GM13977 (cell line): ENCODE results near the gene WDR20.

ENCODE experiments used
- DNase-seq: peaks from one replicate; pipeline ENCODE4 v3.0.0; 2012; ENCODE audit warnings: low spot score
- in situ Hi-C: fragments of 300-500 bp; cut with MboI; formaldehyde crosslinking; loops from one replicate; pipeline ENCODE4 v1.12.0; 2022; ENCODE audit warnings: low sequenced_read_pairs, low pct_unique_long_range_greater_than_20kb, mixed read lengths, inconsistent platforms; ENCODE audit not compliant: unreplicated experiment
- TF ChIP-seq, protein P1 (sequence below): IDR thresholded peaks from 2 replicates; pipeline ENCODE4 v1.5.1; 2012; ENCODE audit warnings: mild to moderate bottlenecking, control low read depth; ENCODE audit not compliant: insufficient read depth; ENCODE audit errors: extremely low read depth, missing control alignments

Gene WDR20

DNA sequence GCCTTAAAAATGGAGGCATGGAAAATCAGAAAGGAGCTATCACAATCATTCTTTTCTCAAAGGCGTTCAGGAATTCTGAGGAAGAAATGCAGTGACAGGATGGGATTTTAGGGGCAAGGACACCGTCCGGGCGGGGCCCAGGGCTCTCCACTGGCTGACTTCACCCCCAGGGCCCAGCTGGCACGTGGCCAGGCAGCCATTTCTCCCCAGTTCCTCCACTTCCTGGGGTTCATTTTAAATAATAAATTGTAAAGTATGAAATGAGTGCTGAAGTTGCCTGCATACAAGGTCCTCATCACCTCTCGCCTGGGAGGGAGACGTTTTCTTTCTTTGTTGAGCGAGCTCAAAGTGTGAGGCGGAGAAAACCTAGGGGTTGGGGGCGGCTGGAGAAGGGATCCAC is 73.8 kb downstream of the WDR20 start:
- in situ Hi-C loops, result no loop called here
- DNase-seq, result no peak
- TF ChIP-seq, protein P1, sequence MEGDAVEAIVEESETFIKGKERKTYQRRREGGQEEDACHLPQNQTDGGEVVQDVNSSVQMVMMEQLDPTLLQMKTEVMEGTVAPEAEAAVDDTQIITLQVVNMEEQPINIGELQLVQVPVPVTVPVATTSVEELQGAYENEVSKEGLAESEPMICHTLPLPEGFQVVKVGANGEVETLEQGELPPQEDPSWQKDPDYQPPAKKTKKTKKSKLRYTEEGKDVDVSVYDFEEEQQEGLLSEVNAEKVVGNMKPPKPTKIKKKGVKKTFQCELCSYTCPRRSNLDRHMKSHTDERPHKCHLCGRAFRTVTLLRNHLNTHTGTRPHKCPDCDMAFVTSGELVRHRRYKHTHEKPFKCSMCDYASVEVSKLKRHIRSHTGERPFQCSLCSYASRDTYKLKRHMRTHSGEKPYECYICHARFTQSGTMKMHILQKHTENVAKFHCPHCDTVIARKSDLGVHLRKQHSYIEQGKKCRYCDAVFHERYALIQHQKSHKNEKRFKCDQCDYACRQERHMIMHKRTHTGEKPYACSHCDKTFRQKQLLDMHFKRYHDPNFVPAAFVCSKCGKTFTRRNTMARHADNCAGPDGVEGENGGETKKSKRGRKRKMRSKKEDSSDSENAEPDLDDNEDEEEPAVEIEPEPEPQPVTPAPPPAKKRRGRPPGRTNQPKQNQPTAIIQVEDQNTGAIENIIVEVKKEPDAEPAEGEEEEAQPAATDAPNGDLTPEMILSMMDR, result no peak

DNA sequence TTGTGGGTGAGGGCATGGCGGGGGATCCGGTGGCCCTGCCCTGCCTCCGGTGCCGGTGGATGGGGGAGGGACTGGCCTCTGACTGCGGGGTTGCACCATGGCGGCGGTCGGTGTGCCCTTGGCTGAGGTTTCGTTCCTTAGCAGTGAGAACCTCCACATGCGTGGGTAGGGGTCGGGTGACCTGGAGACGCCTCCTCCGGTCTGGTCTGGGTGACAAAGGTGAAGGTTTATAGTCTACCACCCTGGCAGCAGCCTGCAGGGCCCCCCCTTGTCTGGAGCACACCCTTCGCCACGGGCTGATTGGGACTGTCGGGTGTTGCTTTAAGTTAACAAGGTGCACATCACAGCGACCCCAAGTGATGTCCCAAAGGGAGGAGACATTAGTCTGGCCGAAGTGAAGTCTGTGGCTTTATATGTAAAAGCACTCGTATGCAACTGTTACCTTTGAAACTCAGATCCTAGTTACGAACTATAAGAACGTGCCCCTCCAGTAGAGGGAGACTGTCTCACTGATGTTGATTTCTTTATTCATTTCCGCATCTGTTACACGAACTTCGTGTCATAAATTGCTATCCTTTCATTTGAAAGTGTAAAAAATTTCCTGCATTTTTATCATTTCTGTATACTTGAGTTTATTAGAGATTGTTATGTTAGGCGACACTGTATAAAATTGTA is 74.4 kb downstream of the WDR20 start:
- TF ChIP-seq, protein P1, result no peak
- in situ Hi-C loops, result no loop called here
- DNase-seq, result no peak

DNA sequence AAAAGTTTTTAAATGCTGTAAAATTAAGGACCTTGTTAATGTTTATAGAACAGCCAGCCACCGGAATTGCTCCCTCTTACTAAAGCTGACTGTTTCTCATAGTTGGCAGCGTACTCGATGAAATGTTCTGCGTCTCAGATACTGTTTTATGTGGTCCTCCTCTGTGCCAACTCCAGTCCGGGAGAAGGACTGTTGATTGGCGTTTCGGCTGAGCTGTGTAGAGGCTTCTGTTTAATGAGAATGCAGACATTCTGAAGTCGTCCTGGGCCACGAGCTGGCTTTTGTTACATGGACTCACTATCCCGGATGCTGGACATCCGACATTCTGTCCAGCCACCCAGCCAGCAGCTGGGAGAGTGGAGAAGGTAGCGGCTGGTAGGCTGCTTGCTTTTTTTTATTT is 75.4 kb downstream of the WDR20 start:
- no peak for DNase-seq
- in situ Hi-C loops, result no loop called here
- TF ChIP-seq, protein P1, result no peak

DNA sequence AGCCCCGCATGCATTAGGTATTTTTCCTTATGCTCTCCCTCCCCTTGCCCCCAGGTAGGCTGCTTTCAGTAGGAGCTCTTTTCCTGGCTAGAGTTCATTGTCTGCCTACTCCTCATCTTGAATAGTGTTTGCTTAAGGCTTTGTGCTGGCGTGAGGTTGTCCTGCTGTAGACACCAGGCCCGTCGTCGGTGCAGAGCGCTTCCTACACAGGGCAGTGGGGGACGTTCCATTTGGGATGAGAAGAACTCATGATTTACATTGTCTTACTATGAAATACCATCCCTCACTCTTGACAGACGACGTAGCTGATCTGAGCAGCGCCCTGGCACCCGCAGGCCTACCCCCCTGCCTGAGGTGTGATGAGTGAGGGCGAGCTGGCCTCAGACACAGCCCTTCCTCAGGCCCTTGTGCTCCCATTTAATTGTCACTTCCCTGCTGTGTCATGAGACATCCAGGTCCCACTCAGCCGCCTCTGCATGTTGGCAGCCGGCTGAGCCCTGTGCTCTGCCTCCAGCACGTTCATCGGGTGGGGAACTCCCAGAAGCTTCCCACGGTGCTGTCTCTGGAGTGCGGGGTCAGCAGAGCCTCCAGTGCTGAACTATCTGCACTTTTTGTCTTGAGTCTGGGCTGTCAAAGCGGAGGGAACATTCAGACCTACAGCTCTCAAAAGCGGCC is 76.0 kb downstream of the WDR20 start:
- in situ Hi-C loops, result no loop called here
- TF ChIP-seq, protein P1, result no peak
- DNase-seq, result no peak

DNA sequence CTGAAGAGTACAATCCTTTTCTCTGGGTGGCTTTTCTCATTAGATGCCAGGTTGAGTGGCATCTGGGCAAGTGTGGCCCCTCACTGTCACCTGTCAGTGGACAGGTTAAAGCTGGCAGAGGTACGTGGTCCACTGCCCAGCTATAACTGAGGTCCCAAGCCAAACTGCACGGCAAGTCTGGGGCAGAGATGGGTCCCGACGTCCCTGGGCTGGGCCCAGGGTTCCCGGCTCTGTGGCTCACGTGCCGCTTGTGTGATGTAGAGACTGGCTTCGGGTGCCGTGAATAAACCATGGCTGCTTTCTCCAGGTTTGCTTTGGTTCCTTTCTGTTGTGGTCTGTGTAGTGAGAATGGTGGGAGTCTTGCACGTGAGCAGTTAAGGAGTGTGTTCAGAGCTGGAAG is 77.7 kb downstream of the WDR20 start:
- DNase-seq, result no peak
- in situ Hi-C loops, result no loop called here
- TF ChIP-seq, protein P1, result no peak

DNA sequence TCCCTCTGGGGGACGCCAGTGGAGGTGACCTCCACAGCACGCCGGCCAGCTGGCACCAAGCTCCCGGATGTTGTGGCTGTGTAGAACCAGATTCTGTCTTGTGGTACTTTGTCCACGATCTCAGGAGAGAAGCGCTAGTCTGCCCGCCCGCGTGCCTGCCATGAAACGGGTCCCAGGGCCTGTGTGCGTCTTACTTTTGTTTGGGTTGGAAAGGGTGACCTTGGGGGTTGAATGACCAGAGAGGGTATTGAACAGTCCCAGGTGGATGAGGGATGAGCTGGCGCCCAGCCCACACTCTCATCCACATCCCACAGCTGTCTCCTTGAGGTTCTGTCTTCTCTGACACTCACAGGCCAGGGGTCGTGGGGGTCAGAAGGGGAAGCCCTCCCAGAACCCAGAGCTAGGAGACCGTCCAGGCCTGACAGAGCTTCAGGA is 78.3 kb downstream of the WDR20 start:
- no peak for DNase-seq
- in situ Hi-C loops, result no loop called here
- TF ChIP-seq, protein P1, result no peak
